ENCODE measurements around the gene ZNF514. TPM values are rescaled to one million over a fixed set of nuclear protein-coding genes. Genes with fewer than 3 reads are reported as not detected.

The ZNF514 gene
- total and polyA plus RNA-seq, 4 donors, result 5.0 to 38.4 (median 12.9) TPM

GRCh38 chr2:95185973-95186372, 26.3 kb upstream of the ZNF514 start:
- no peak for ATAC-seq (ENCODE audit: insufficient read depth, low FRiP score)
- Histone ChIP-seq H3K4me3 (no peak overlapping the region), H3K27ac (ENCODE audit: low read depth in 1 of 2, low read length in 1 of 2) (no peak overlapping the region), H3K4me1 (ENCODE audit: control insufficient read depth in 5 of 5, insufficient read depth in 5 of 5, low read length in 5 of 5) (no peaks in the 10 kb centered on the region), H3K9me3 (ENCODE audit: control insufficient read depth in 4 of 4, insufficient read depth in 3 of 4, low read length in 3 of 4) (peaks cover 0 to 12% (median 0%) of the 10 kb centered on the region in 4 donors), H3K27me3 (ENCODE audit: control insufficient read depth in 3 of 3, insufficient read depth in 3 of 3, low read length in 2 of 3) (no peaks in the 10 kb centered on the region), H3K36me3 (ENCODE audit: control insufficient read depth in 4 of 4, insufficient read depth in 4 of 4, low read length in 4 of 4) (peaks cover 13 to 19% (median 15%) of the 10 kb centered on the region in 4 donors), H3K9ac (ENCODE audit: insufficient read depth in 1 of 2, low read length in 2 of 2) (no peak overlapping the region)
- TF ChIP-seq CTCF (IDR thresholded peaks at IDR 0.05; ENCODE audit: control extremely low read depth, extremely low read depth), result no peak
- DNase-seq, result no peak
- 69 to 84% methylated on average over 2 of the region's 2 CpGs for WGBS, 2 donors

GRCh38 chr2:95185197-95185596, 25.5 kb upstream of the ZNF514 start:
- WGBS, 2 donors, result 95 to 96% methylated on average over 3 of the region's 3 CpGs
- DNase-seq (no peak), ATAC-seq (ENCODE audit: insufficient read depth, low FRiP score) (no peak)
- no peaks in the 10 kb centered on the region for H3K27me3 ChIP-seq (ENCODE audit: control insufficient read depth in 3 of 3, insufficient read depth in 3 of 3, low read length in 2 of 3)
- no peak for TF ChIP-seq CTCF (IDR thresholded peaks at IDR 0.05; ENCODE audit: control extremely low read depth, extremely low read depth)
- no peak overlapping the region for H3K4me3 ChIP-seq
- no peak overlapping the region for H3K9ac ChIP-seq (ENCODE audit: insufficient read depth in 1 of 2, low read length in 2 of 2)
- H3K4me1 ChIP-seq (ENCODE audit: control insufficient read depth in 5 of 5, insufficient read depth in 5 of 5, low read length in 5 of 5), result no peaks in the 10 kb centered on the region
- H3K9me3 ChIP-seq (ENCODE audit: control insufficient read depth in 4 of 4, insufficient read depth in 3 of 4, low read length in 3 of 4), result peaks cover 0 to 16% (median 0%) of the 10 kb centered on the region in 4 donors
- H3K36me3 ChIP-seq (ENCODE audit: control insufficient read depth in 4 of 4, insufficient read depth in 4 of 4, low read length in 4 of 4), result peaks cover 20 to 24% (median 21%) of the 10 kb centered on the region in 4 donors
- no peak overlapping the region for H3K27ac ChIP-seq (ENCODE audit: low read depth in 1 of 2, low read length in 1 of 2)

GRCh38 chr2:95181774-95182173, 22.1 kb upstream of the ZNF514 start:
- Histone ChIP-seq H3K9ac (ENCODE audit: insufficient read depth in 1 of 2, low read length in 2 of 2) (no peak overlapping the region), H3K27ac (ENCODE audit: low read depth in 1 of 2, low read length in 1 of 2) (no peak overlapping the region), H3K4me3 (no peak overlapping the region), H3K9me3 (ENCODE audit: control insufficient read depth in 4 of 4, insufficient read depth in 3 of 4, low read length in 3 of 4) (peaks cover 0 to 25% (median 0%) of the 10 kb centered on the region in 4 donors), H3K4me1 (ENCODE audit: control insufficient read depth in 5 of 5, insufficient read depth in 5 of 5, low read length in 5 of 5) (no peaks in the 10 kb centered on the region), H3K27me3 (ENCODE audit: control insufficient read depth in 3 of 3, insufficient read depth in 3 of 3, low read length in 2 of 3) (no peaks in the 10 kb centered on the region), H3K36me3 (ENCODE audit: control insufficient read depth in 4 of 4, insufficient read depth in 4 of 4, low read length in 4 of 4) (peaks cover 24 to 38% (median 28%) of the 10 kb centered on the region in 4 donors)
- WGBS, 2 donors, result 97 to 98% methylated on average over 18 of the region's 18 CpGs
- DNase-seq, result no peak
- no peak for ATAC-seq (ENCODE audit: insufficient read depth, low FRiP score)
- no peak for TF ChIP-seq CTCF (IDR thresholded peaks at IDR 0.05; ENCODE audit: control extremely low read depth, extremely low read depth)

GRCh38 chr2:95179451-95179850, 19.8 kb upstream of the ZNF514 start:
- no peak for DNase-seq
- no peak for ATAC-seq (ENCODE audit: insufficient read depth, low FRiP score)
- H3K4me3 ChIP-seq, result no peak overlapping the region
- 82 to 88% methylated on average over 7 of the region's 7 CpGs for WGBS, 2 donors
- H3K36me3 ChIP-seq (ENCODE audit: control insufficient read depth in 4 of 4, insufficient read depth in 4 of 4, low read length in 4 of 4), result peaks cover 24 to 38% (median 28%) of the 10 kb centered on the region in 4 donors
- no peak overlapping the region for H3K9ac ChIP-seq (ENCODE audit: insufficient read depth in 1 of 2, low read length in 2 of 2)
- H3K27ac ChIP-seq (ENCODE audit: low read depth in 1 of 2, low read length in 1 of 2), result no peak overlapping the region
- no peaks in the 10 kb centered on the region for H3K4me1 ChIP-seq (ENCODE audit: control insufficient read depth in 5 of 5, insufficient read depth in 5 of 5, low read length in 5 of 5)
- peaks cover 0 to 26% (median 0%) of the 10 kb centered on the region in 4 donors for H3K9me3 ChIP-seq (ENCODE audit: control insufficient read depth in 4 of 4, insufficient read depth in 3 of 4, low read length in 3 of 4)
- no peak for TF ChIP-seq CTCF (IDR thresholded peaks at IDR 0.05; ENCODE audit: control extremely low read depth, extremely low read depth)
- no peaks in the 10 kb centered on the region for H3K27me3 ChIP-seq (ENCODE audit: control insufficient read depth in 3 of 3, insufficient read depth in 3 of 3, low read length in 2 of 3)

Measured in lung (tissue), 12 donors.